Heart left ventricle (tissue), 16 donors: ENCODE data around the gene MORC1. TPM values are rescaled to one million over a fixed set of nuclear protein-coding genes. Genes with fewer than 3 reads are reported as not detected.

Source experiments
- ATAC-seq, 4 donors: fragments of 200-7000 bp; cut with Tn5 transposase; one replicate each; pipeline ENCODE4 v1.9.1; 2020 to 2022; ENCODE audit warnings: moderate library complexity in 4 of 4, mild to moderate bottlenecking in 3 of 4, moderate number of reproducible peaks in 1 of 4
- DNase-seq, 5 donors: peaks; one replicate each; pipeline ENCODE4 v3.0.0-alpha.2; 2020
- H3K27ac ChIP-seq, 12 donors: fragments of 200-600 bp; sonication (generic) in 4 of 12; one replicate each; pipeline versions ENCODE4 v1.5.0 to v1.8.0; 2016 to 2022; ENCODE audit warnings: mild to moderate bottlenecking in 2 of 12
- H3K27me3 ChIP-seq, 9 donors: fragments of 200-600 bp; sonication (generic) in 2 of 9; one replicate each; pipeline versions ENCODE4 v1.5.1 to v1.8.0; 2016 to 2022; ENCODE audit warnings: mild to moderate bottlenecking in 3 of 9
- H3K36me3 ChIP-seq, 9 donors: fragments of 200-600 bp; sonication (generic) in 2 of 9; one replicate each; pipeline versions ENCODE4 v1.5.0 to v1.8.0; 2018 to 2022; ENCODE audit warnings: mild to moderate bottlenecking in 2 of 9
- H3K4me1 ChIP-seq, 12 donors: fragments of 200-600 bp; sonication (generic) in 4 of 12; one replicate each; pipeline versions ENCODE4 v1.5.0 to v1.8.0; 2016 to 2022; ENCODE audit warnings: mild to moderate bottlenecking in 3 of 12
- H3K4me3 ChIP-seq, 12 donors: fragments of 200-600 bp; sonication (generic) in 4 of 12; one replicate each; pipeline versions ENCODE4 v1.5.0 to v1.8.0; 2017 to 2022; ENCODE audit warnings: mild to moderate bottlenecking in 9 of 12, moderate library complexity in 4 of 12
- H3K9me3 ChIP-seq, 12 donors: fragments of 200-600 bp; sonication (generic) in 4 of 12; one replicate each; pipeline versions ENCODE4 v1.5.0 to v1.8.0; 2016 to 2022; ENCODE audit warnings: mild to moderate bottlenecking in 1 of 12
- CTCF ChIP-seq, 12 donors: fragments of 200-600 bp; sonication (generic) in 4 of 12; IDR thresholded peaks; one replicate each; pipeline versions ENCODE4 v1.5.0 to v1.8.0; 2018 to 2022; ENCODE audit warnings: antibody characterized with exemption in 12 of 12, mild to moderate bottlenecking in 5 of 12
- POLR2A ChIP-seq, 2 donors: fragments of 450-650 bp; IDR thresholded peaks; one replicate each; pipeline ENCODE4 v1.6.1; 2017; ENCODE audit warnings: antibody characterized with exemption in 2 of 2, mild to moderate bottlenecking in 2 of 2, moderate library complexity in 2 of 2
- WGBS, 4 donors: extraction: QIAGEN DNeasy Blood & Tissue Kit in 2 of 4; methylation state at CpG; one replicate each; pipeline versions ENCODE4 v1.1.5 to v1.1.7; 2013 to 2018; 5-methylcytosine and 5-hydroxymethylcytosine counted together
- intact Hi-C, 10 donors: fragments of 100-400 bp; cut with DNase I; formaldehyde crosslinking; loops; one replicate each; pipeline versions ENCODE4 v1.11.1 to v1.14.2; 2022
- polyA plus RNA-seq, 2 donors: library from polyadenylated mRNA; stranded (reverse); fragments of 200-250 nt; gene quantifications; one replicate each; pipeline ENCODE4 v1.2.3, GENCODE V29; 2013
- total RNA-seq, 9 donors: library from RNA; depleted of rRNA in 2 of 9; stranded (reverse); fragments of >200 nt in 2 of 9; fragmentation: NEBNext Ultra II Directional in 3 of 9; extraction: Animal tissue kit (Norgen Biotek cat#: 25700) in 3 of 9; gene quantifications; one replicate each; pipeline versions ENCODE4 v1.1.0 to v1.2.4, GENCODE V29; 2016 to 2023
- donor health status: ischemic (EF 13 %, LVEDD 7.1; RV severe dilation, severe dysfunction).
- donor health status: healthy with polysubstance abuse.
- donor health status: DM: no; HTN: yes; CAD: no.
- donor health status: DM: no; HTN: no; CAD: no.
- donor health status: ischemic (EF 25% LVEDD 6.9; RV normal size, moderate dysfunction).
- donor health status: ischemic (EF 25% LVEDD 5.7; RV mildly dilated, moderate dysfunction).
- donor health status: healthy.
- donor health status: DM: yes; HTN: yes; CAD: no.
- donor health status: ischemic (EF 35%, LVEDD 5.7; RV mildly dilated, moderate dysfunction).
- donor health status: nonischemic (EF 11% LVEDD 7.7; RV severe dilation, severe dysfunction).
- donor health status: DM: yes; HTN: yes; CAD: no.
- donor health status: PGD.
- donor health status: ischemic (EF 29% LVEDD 5.4; RV normal size, mild dysfunction).
- donor health status: nonischemic (EF 23%, LVEDD 6.1; RV moderate dilation, normal function).

MORC1 gene
- total and polyA plus RNA-seq, 11 donors = not detected

GRCh38 chr3:109073116-109073515 lies 44.8 kb downstream of the MORC1 start:
- no peaks in the 10 kb centered on the region for H3K27me3 ChIP-seq

GRCh38 chr3:109072194-109072593 lies 45.7 kb downstream of the MORC1 start:
- Histone ChIP-seq H3K9me3 (peaks cover 0 to 8% (median 0%) of the 10 kb centered on the region in 12 donors), H3K27me3 (no peaks in the 10 kb centered on the region), H3K36me3 (no peaks in the 10 kb centered on the region), H3K4me1 (peaks cover 0 to 17% (median 6%) of the 10 kb centered on the region in 12 donors), H3K4me3 (no peak overlapping the region), H3K27ac (no peak overlapping the region)
- TF ChIP-seq CTCF (IDR thresholded peaks at IDR 0.05) (no peak), POLR2A (IDR thresholded peaks at IDR 0.05) (no peak)
- ATAC-seq (peak in 2 of 4 donors; percentile 11 to 14), DNase-seq (no peak)
- intact Hi-C loops = loop anchor here in 1 of 10 donors (10.0 kb wide), 1 partner anchor 407 kb away; no protein-coding TSS in a partner anchor
- WGBS, 4 donors = 27 to 33% (median 29%) methylated on average over 7 of the region's 7 CpGs

More at GRCh38 chr3:109073116-109073515, 44.8 kb downstream of the MORC1 start:
- TF ChIP-seq POLR2A (IDR thresholded peaks at IDR 0.05) (no peak), CTCF (IDR thresholded peaks at IDR 0.05) (no peak)
- WGBS, 4 donors = 0 to 30% (median 20%) methylated on average over 1 of the region's 1 CpG
- intact Hi-C loops = loop anchor here in 1 of 10 donors (10.0 kb wide), 1 partner anchor 408 kb away; no protein-coding TSS in a partner anchor
- H3K4me3 ChIP-seq = no peak overlapping the region
- H3K36me3 ChIP-seq = no peaks in the 10 kb centered on the region
- peaks cover 0 to 8% (median 0%) of the 10 kb centered on the region in 12 donors for H3K9me3 ChIP-seq
- DNase-seq (no peak), ATAC-seq (no peak)
- H3K27ac ChIP-seq = no peak overlapping the region
- peaks cover 0 to 17% (median 6%) of the 10 kb centered on the region in 12 donors for H3K4me1 ChIP-seq

- H3K27me3 ChIP-seq = no peaks in the 10 kb centered on the region
- H3K4me1 ChIP-seq = peaks cover 0 to 17% (median 6%) of the 10 kb centered on the region in 12 donors
- ATAC-seq (peak in 3 of 4 donors; percentile 62 to 70 (median 69)), DNase-seq (peak in 3 of 5 donors; percentile 8 to 40 (median 21))
- no peak overlapping the region for H3K4me3 ChIP-seq
- 9 to 14% (median 9%) methylated on average over 4 of the region's 4 CpGs for WGBS, 4 donors
- intact Hi-C loops = loop anchor here in 1 of 10 donors (10.0 kb wide), 1 partner anchor 407 kb away; no protein-coding TSS in a partner anchor
- TF ChIP-seq CTCF (IDR thresholded peaks at IDR 0.05) (peak in 2 of 12 donors; percentile 15 to 25), POLR2A (IDR thresholded peaks at IDR 0.05) (no peak)
- no peak overlapping the region for H3K27ac ChIP-seq
- H3K36me3 ChIP-seq = no peaks in the 10 kb centered on the region
- peaks cover 0 to 8% (median 0%) of the 10 kb centered on the region in 12 donors for H3K9me3 ChIP-seq
Measured at GRCh38 chr3:109071350-109072142, 46.4 kb downstream of the MORC1 start.

- Histone ChIP-seq H3K4me3 (no peak overlapping the region), H3K36me3 (no peaks in the 10 kb centered on the region), H3K27me3 (no peaks in the 10 kb centered on the region), H3K4me1 (peaks cover 0 to 17% (median 6%) of the 10 kb centered on the region in 12 donors), H3K9me3 (no peaks in the 10 kb centered on the region), H3K27ac (no peak overlapping the region)
- ATAC-seq (no peak), DNase-seq (no peak)
- intact Hi-C loops = loop anchor here in 1 of 10 donors (10.0 kb wide), 1 partner anchor 405 kb away; no protein-coding TSS in a partner anchor
- 84 to 88% (median 85%) methylated on average over 7 of the region's 7 CpGs for WGBS, 4 donors
- TF ChIP-seq CTCF (IDR thresholded peaks at IDR 0.05) = no peak
- no peak for TF ChIP-seq POLR2A (IDR thresholded peaks at IDR 0.05)
Measured at GRCh38 chr3:109070211-109070610, 47.7 kb downstream of the MORC1 start.
